Stimulated activated CD4-positive, alpha-beta T cell treated with anti-CD3 and anti-CD28 coated beads, Interleukin-15, amount 100 ng/mL, for 24 hours (primary cell): Measurements from ENCODE around the gene FLAD1.
"Not testable (repeated sequence)": the region's sequence is repeated elsewhere in the genome, so short reads cannot be mapped to it uniquely, and the experiment has no call there.

Experiments used
- DNase-seq: peaks from one replicate; pipeline ENCODE4 v3.0.0-alpha.2; 2020

FLAD1 gene

DNA sequence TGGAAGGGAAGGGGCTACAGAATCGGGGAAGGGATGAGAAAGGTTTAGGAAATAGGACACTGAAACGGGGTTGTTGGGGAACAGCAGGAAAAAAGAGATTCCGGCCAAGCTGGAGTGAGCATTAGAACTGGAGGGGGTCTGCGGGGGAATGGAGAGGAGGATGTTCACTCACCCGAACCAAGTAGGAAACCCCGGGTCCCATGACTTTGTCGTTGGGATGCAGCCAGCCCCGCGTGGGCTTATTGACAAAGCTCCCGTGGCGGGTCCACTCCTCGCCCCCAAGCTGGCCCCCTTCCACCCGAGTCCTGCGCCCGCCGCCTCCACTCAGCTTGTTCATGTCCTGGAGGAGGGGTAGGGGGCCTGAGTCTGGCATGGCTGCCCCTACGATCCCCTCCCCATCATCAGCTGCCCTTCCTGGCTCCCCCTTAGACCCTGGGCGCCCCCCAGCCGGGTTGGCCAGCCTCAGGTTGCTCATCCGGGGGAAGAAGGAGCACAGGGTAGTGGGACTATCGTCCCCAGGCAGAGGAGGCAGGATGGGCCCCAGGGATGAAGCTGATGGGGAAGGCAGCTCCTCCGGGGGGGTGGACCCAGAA lies 13.2 kb upstream of the FLAD1 start:
- DNase-seq = no peak

DNA sequence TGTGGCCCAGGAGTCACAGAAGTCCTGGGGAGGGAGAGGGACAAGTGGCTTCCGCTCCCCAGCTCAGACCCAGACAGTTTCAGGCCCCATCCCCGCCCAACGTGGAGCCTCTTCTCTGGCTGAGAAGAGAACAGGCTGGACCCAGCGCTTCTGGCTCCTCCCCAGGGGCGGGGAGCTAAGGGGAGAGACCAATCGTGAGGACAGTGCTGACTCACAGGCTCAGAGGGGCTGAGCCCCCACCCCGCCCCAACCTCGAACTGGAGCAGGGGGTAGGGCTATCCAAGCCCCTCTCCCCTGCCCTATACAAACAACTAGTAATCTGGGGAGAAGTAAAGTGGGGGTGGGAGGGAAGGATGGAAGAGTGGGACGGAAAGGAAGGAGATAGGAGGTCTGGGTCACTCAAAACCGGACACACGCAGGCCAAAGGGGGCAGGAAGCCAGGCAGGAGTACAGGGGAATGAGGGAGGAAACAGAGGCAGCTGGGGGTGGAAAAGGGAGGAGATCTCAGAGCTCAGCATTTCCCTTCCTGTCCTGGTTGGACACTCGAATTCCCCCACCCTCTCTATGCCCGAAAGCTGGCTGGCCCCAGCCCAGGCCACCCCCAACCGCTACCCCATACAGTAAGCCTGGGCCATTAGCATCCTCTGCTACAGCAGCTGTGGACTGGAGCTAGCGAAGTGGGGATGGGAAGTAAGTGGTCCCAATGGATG lies 12.4 kb upstream of the FLAD1 start, which contains the start of gene SHC1:
Gene SHC1 (minus strand): TSS at position 117 of the 710 bp plus-strand sequence. CDS start 221 bp downstream, outside the sequence.
- peak; percentile 72 for DNase-seq

DNA sequence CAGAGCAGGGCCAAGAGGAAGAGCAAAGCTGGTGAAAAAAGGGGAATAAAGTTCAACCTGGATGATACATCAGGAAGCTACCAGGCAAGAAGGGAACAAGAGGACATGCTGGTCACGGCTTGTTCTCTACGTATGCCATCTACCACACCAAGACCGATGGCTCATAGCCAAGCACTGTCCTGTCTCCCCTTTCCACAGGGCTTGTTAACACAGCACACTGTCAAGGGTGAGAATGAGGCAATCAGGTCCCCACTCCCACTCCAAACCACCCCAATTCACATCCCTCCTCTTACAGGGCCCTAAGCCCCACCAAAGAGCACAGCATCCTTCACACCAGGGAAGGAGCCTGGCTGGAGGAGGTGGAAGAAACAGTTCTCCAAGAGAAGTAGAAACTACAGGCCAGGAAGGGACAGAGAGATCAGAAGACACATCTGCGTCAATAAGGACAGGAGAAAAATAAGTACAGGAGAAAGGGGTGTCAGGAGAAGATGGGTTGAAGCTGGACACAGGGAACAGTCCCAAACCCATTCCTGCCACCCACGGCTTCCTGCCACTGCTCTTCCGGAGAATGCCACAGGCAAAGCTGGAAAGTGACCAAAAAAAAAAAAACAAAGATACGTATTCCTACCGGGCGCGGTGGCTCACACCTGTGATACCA lies 11.7 kb upstream of the FLAD1 start:
- DNase-seq = no peak

- DNase-seq = no peak
Measured at GRCh38 chr1:154972213-154972516, 11.0 kb upstream of the FLAD1 start.

- DNase-seq = no peak
Measured at GRCh38 chr1:154972517-154973343, 10.4 kb upstream of the FLAD1 start.

DNA sequence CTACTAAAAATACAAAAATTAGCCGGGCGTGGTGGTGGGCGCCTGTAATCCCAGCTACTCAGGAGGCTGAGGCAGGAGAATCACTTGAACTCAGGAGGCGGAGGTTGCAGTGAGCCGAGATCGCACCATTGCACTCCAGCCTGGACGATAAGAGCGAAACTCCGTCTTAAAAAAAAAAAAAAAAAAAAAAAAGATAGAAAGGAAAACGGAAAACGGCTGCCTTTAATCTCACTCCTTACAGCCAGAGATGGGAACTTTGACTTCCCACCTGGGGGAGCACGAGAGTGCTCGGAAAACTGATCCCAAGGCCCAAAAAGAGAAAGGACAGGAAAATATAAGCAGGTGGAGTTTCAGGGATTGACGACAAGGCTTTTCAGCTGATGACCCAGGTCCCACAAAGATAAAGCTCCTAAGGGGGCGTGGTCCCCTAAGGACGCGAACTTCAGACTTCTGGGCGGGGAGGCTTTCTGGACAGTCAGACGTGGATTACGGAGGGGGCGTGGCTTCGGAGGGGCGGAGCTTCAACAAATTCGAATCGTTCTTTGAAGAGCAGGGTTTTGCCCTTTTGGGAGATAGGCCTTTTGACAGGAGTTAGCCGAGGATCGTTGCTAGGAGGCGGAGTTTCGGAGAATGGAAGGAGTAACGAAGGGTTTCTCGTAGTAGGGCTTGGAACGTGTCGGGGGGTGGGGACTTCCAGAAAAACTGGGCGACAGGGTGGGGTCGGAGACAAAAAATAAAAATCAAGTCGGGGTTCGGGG lies 9.6 kb upstream of the FLAD1 start:
- DNase-seq = peak; percentile 97

DNA sequence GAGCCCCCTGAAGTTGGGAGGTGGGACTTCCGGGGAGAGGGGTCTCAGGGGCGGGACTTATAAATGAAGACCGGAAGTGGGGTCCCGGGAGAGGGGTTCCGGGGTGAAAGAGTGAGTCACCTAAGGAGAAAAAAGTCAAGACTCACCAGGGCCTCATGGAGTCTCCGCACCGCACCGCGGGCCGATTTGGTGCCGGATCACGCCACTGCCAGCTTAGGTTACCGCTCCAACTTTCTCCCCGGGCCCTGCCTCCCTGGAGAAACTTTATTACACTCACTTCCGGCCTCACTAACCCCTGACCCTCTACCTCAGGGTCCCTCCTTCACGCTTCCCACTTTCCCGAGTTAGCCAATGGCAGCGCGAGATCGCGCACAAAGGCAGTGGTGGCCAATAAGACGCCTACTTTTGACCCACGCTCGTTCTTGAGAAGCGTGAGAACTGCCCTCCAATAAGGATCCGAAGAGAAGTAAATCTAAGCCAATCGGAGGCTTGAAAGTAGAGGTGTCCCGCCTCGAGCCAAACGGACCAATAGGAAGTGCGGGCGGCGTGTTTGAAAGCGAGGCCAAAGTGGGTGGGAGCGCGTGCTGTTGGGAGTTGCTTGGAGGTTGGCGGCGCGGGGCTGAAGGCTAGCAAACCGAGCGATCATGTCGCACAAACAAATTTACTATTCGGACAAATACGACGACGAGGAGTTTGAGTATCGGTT lies 8.9 kb upstream of the FLAD1 start, which contains the start of gene CKS1B:
Gene CKS1B (plus strand): TSS at position 580 of the 706 bp plus-strand sequence. CDS start 65 bp downstream, at position 645.
- DNase-seq = peak; percentile 96

DNA sequence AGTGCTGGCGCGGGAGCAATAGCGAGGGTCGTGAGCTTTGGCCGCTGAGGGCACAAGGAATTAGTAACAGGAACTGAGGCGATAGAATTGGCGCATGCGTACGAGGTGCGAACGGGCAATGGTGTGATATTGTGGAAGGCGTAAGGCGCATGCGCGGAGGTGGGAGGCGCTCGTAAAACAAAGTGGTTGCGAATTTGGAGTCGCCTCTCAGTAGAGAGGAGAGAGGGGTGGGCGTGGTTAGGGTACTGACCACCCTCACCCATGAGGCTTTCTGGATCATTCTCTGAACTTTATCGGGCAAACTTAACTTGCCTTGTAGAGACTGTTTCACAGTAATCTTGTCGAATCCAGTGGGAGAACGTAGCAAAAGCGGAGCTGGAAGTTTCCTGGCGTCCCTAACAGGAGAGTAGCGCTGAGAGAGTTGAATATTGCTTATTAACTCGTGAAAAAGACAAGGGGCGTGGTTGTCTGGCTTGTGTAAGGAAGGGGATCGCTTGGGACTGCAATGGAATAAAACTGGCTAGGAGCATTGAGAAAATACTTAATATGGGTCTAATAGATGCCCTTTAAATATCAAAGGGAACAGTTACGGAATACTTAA lies 8.2 kb upstream of the FLAD1 start:
- peak; percentile 96 for DNase-seq

- DNase-seq = peak; percentile 80
Measured at GRCh38 chr1:154975409-154976059, 7.6 kb upstream of the FLAD1 start.

- DNase-seq = not testable (repeated sequence)
Measured at GRCh38 chr1:154977762-154978161, 5.4 kb upstream of the FLAD1 start.

GRCh38 chr1:154978360-154978759 lies 4.8 kb upstream of the FLAD1 start:
- DNase-seq = no peak

GRCh38 chr1:154982341-154982740 lies 803 bp upstream of the FLAD1 start:
- DNase-seq = no peak

- DNase-seq = no peak
Measured at GRCh38 chr1:154983776-154984466, 777 bp downstream of the FLAD1 start.

GRCh38 chr1:154986736-154987135 lies 3.6 kb downstream of the FLAD1 start:
- not testable (repeated sequence) for DNase-seq

DNA sequence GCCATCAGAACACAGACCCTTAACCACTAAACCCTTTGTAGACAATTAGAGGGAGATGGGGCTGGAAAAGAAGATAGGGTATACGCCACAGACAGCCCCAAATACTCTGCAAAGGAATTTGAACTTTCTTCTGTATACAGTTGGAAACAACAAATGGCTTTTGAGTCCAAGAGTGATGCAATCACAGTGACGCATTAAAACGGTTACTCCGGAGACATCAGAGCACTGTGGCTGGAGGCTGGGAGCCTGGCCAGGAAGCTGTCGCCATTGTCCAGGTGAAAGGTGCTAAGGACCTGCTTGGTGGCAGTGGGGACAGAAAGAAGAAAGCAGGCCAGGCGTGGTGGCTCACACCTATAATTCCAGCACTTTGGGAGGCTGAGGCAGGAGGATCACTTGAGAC lies 4.2 kb downstream of the FLAD1 start:
- DNase-seq = no peak

DNA sequence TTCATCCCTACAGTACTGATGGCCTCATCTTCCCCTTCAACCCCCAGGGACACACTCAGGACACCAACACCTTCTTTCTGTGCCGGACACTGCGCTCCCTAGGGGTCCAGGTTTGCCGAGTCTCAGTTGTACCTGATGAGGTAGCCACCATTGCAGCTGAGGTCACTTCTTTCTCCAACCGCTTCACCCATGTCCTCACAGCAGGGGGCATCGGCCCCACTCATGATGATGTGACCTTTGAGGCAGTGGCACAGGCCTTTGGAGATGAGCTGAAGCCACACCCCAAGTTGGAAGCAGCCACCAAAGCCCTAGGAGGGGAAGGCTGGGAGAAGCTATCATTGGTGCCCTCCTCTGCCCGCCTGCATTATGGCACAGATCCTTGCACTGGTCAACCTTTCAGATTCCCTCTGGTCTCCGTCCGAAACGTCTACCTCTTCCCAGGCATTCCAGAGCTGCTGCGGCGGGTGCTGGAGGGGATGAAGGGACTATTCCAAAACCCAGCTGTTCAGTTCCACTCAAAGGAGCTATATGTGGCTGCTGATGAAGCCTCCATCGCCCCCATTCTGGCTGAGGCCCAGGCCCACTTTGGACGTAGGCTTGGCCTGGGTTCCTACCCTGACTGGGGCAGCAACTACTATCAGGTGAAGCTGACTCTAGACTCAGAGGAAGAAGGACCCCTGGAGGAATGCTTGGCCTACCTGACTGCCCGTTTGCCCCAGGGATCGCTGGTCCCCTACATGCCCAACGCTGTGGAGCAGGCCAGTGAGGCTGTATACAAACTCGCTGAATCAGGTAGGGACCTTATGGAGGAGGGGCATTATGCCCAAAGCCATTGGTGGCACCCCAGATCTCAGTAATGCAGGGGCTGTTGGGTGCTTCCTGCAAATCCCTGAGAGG lies 5.2 kb downstream of the FLAD1 start:
- no peak for DNase-seq

DNA sequence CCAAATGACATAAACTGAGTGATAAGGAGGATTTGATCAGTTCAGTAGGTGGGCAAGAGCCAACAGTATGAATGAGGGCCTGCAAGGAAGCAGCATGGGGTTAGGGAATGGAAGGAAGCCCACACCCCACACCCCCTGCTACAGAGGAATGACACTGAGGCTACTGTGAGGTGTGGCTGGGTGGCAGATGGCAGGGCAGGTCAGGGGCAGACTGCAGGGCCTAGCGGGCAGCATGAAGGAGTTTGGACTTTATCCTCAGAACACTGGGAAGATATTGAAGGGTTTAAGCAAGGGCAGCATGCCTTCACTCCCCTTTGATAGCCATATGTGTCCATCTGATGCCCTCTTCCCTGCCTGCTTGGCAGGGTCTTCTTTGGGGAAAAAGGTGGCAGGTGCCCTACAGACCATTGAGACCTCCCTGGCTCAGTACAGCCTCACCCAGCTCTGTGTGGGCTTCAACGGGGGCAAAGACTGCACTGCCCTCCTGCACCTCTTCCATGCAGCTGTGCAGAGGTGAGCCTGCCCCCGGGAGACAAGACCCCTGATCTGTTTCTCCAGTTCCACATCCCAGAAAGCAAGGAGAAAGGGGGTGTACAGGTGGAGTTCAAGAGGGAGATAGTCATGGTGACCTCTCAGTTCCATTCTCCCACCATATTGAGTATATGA lies 6.2 kb downstream of the FLAD1 start:
- no peak for DNase-seq

DNA sequence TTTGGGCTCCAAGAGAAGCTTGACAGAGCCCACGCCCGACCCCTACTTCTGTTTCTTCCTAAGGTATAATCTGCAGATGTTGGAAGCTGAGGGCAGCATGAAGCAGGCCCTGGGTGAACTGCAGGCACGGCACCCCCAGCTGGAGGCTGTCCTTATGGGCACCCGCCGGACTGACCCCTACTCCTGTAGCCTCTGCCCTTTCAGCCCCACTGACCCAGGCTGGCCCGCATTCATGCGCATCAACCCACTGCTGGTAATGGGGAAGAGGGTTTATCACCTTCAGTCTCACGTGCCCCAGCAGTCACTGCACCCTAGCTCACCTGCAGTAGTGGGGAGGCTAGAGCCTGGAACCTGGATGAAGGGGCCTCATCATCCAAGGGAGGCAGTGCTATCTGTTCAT lies 7.1 kb downstream of the FLAD1 start:
- no peak for DNase-seq
